Midbrain (tissue), 1 donor: Measurements from ENCODE around the gene GLIS2.

ENCODE experiments used
- DNase-seq: peaks from one replicate; lab custom pipeline; 2025; lab: John Stamatoyannopoulos, UW

Gene GLIS2

DNA sequence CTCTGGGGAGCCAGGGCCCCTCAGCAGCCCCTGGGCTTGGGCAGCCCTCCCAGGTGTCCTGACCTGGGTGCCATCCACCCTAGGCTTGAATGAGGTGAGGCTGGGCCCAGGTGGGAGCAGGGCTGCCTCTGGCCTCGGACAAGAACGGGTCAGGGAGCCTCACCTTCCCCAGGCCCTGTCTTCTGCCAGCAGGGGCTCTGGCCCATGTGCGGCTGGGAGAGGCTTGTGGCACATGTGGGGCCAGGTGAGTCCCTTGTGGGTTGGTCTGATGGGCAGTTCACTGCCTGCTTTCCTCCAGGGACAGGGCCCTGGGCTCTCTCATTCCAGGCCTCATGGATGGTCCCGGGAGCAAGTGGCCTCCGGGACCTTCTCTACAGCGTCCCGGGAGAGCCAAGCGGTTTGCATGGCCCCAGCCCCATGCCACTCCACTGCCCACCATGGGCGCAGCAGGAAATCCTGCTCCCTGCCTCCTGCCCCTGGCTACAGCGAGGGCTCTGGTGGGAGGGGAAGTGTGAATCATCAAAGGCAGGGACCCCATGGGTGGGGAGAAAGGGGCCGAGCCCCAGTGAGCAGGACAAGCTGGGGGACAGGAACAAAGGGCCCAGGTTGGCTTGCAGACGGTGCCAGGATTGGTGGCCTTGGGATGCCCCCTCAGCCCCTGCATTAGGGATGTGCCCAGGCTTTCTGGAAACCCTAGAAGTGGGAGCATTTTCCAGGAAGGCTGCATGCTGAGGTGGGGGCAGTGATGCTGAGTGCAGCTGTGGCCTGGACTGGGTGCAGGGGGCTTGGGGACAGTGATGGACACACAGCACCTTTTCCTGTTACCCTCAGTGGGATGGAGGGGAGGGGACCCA lies 68.0 kb downstream of the GLIS2 start:
- DNase-seq, result no peak

GRCh38 chr16:4384509-4384942 lies 68.7 kb downstream of the GLIS2 start:
- no peak for DNase-seq

- no peak for DNase-seq
These were observed 69.4 kb downstream of the GLIS2 start for GRCh38 chr16:4385066-4385788.

- DNase-seq, result no peak
These were observed 70.1 kb downstream of the GLIS2 start for GRCh38 chr16:4385789-4386450.

DNA sequence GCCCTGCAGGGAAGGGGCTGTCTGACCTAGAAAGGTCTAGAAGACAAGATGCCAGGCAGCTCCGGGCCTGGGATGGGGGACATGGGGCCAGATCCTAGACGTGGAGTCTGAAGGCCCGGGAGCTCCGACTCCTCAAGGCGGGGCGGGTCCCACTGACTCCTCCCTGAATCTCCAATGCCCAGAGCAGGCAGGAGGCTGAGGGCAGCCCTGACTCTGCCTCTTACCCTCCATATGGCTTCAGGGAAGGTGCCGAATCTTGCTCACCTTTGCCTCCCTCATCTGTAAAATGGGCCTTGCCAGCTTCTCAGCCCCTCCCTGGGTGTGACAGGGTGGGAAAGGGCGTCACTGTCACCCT lies 70.6 kb downstream of the GLIS2 start:
- DNase-seq, result no peak

DNA sequence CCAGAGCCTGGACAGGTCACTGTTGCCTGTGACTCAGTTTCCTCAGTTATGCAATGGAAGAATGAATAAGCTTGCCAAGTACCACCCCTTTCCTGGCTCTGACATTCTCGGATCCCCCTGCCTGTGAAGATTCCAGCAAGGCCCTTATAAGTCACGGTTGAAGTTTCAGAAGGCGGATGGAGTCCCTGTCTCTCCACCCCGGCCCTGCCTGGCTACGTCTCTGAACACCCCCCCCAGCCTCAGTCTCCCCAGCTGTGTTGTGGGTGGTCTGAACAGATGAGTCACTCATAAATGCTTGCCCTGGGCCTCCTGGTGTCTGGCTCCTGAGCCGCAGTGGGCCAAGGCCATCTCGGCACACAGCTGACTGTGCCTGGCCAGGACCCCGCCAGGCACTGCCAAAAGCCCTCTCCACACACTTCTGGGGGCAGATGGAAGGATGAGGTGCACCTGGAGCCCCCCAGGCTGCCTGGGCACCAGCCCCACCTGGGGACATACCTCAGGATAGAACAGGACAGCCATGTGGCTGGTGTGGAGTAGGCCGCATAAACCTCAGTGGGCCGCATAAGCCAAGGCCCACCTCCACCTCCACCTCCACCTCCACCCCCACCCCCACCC lies 71.2 kb downstream of the GLIS2 start:
- DNase-seq, result no peak

GRCh38 chr16:4387781-4388180 lies 71.9 kb downstream of the GLIS2 start:
- no peak for DNase-seq

GRCh38 chr16:4388271-4389021 lies 72.6 kb downstream of the GLIS2 start:
- no peak for DNase-seq
